H9 (cell line): Measurements from ENCODE around the gene CALN1. TPM values are rescaled to one million over a fixed set of nuclear protein-coding genes. Genes with fewer than 3 reads are reported as not detected.

Source experiments
- DNase-seq: peaks from one replicate; pipeline ENCODE4 v3.0.0-alpha.2; 2017
- H2AFZ ChIP-seq: one replicate; pipeline ENCODE4 v1.6.1; 2013; ENCODE audit warnings: mild to moderate bottlenecking, low read length, control low read depth, moderate library complexity
- H2AK5ac ChIP-seq: 2 replicates; pipeline ENCODE4 v1.6.1; 2013; ENCODE audit warnings: low read length, control low read depth, mixed read lengths; ENCODE audit not compliant: insufficient read length
- H2BK120ac ChIP-seq: one replicate; pipeline ENCODE4 v1.6.1; 2013; ENCODE audit warnings: low read depth, mild to moderate bottlenecking, low read length, control low read depth, inconsistent platforms; ENCODE audit not compliant: poor library complexity, severe bottlenecking
- H2BK12ac ChIP-seq: 2 replicates; pipeline ENCODE4 v1.6.1; 2013; ENCODE audit warnings: low read length, control low read depth, mixed read lengths, low read depth; ENCODE audit not compliant: insufficient read length
- H2BK15ac ChIP-seq: 2 replicates; pipeline ENCODE4 v1.6.1; 2013; ENCODE audit warnings: low read depth, low read length, control low read depth
- H2BK20ac ChIP-seq: one replicate; pipeline ENCODE4 v1.6.1; 2013; ENCODE audit warnings: low read depth, mild to moderate bottlenecking, low read length, control low read depth, inconsistent platforms; ENCODE audit not compliant: poor library complexity, severe bottlenecking
- H2BK5ac ChIP-seq: 2 replicates; pipeline ENCODE4 v1.6.1; 2013; ENCODE audit warnings: low read length, control low read depth, mixed read lengths; ENCODE audit not compliant: insufficient read length
- H3K14ac ChIP-seq: 2 replicates; pipeline ENCODE4 v1.6.1; 2013; ENCODE audit warnings: low read length, control low read depth; ENCODE audit not compliant: insufficient read depth
- H3K18ac ChIP-seq: 2 replicates; pipeline ENCODE4 v1.6.1; 2013; ENCODE audit warnings: low read depth, mild to moderate bottlenecking, mixed read lengths, low read length, control low read depth; ENCODE audit not compliant: insufficient read length
- H3K23ac ChIP-seq: 2 replicates; pipeline ENCODE4 v1.6.1; 2013; ENCODE audit warnings: low read length, control low read depth, mixed read lengths, low read depth; ENCODE audit not compliant: insufficient read length
- H3K23me2 ChIP-seq: 2 replicates; pipeline ENCODE4 v1.6.1; 2013; ENCODE audit warnings: low read depth, mild to moderate bottlenecking, mixed read lengths, low read length, control low read depth; ENCODE audit not compliant: insufficient read length, poor library complexity, severe bottlenecking
- H3K27ac ChIP-seq: 2 replicates; pipeline ENCODE4 v1.5.1; 2013; ENCODE audit warnings: low read length, control low read depth, mixed read lengths, low read depth; ENCODE audit not compliant: insufficient read length
- H3K27me3 ChIP-seq: 2 replicates; pipeline ENCODE4 v1.6.1; 2013; ENCODE audit warnings: low read length, control low read depth, inconsistent platforms; ENCODE audit not compliant: insufficient read depth
- H3K4ac ChIP-seq: 2 replicates; pipeline ENCODE4 v1.6.1; 2013; ENCODE audit warnings: low read depth, mild to moderate bottlenecking, control low read depth, inconsistent platforms, low read length, moderate library complexity
- H3K4me1 ChIP-seq: 2 replicates; pipeline ENCODE4 v1.6.1; 2013; ENCODE audit warnings: low read length, control low read depth, inconsistent platforms; ENCODE audit not compliant: insufficient read depth
- H3K4me2 ChIP-seq: 2 replicates; pipeline ENCODE4 v1.6.1; 2013; ENCODE audit warnings: low read length, control low read depth, mixed read lengths; ENCODE audit not compliant: insufficient read length, insufficient read depth
- H3K56ac ChIP-seq: 2 replicates; pipeline ENCODE4 v1.6.1; 2013; ENCODE audit warnings: low read depth, mild to moderate bottlenecking, mixed read lengths, low read length, control low read depth; ENCODE audit not compliant: insufficient read length
- H3K79me1 ChIP-seq: 2 replicates; pipeline ENCODE4 v1.6.1; 2013; ENCODE audit warnings: low read depth, mild to moderate bottlenecking, moderate library complexity, low read length, control low read depth, inconsistent platforms; ENCODE audit not compliant: insufficient read depth, poor library complexity, severe bottlenecking
- H3K79me2 ChIP-seq: 2 replicates; pipeline ENCODE4 v1.6.1; 2013; ENCODE audit warnings: low read length, control low read depth, inconsistent platforms; ENCODE audit not compliant: insufficient read depth
- H3K9ac ChIP-seq: 2 replicates; pipeline ENCODE4 v1.6.1; 2013; ENCODE audit warnings: low read length, control low read depth, mixed read lengths; ENCODE audit not compliant: insufficient read length; ENCODE audit errors: extremely low read depth
- H3K9me3 ChIP-seq: one replicate; pipeline ENCODE4 v1.6.1; 2013; ENCODE audit warnings: low read depth, low read length, inconsistent platforms; ENCODE audit not compliant: control insufficient read depth
- H3T11ph ChIP-seq: one replicate; pipeline ENCODE4 v1.6.1; 2013; ENCODE audit warnings: mild to moderate bottlenecking, low read length, control low read depth, inconsistent platforms
- H4K20me1 ChIP-seq: one replicate; pipeline ENCODE4 v1.6.1; 2013; ENCODE audit not compliant: control insufficient read depth, insufficient read length, insufficient read depth
- H4K5ac ChIP-seq: 2 replicates; pipeline ENCODE4 v1.6.1; 2013; ENCODE audit warnings: low read depth, mild to moderate bottlenecking, mixed read lengths, low read length, control low read depth; ENCODE audit not compliant: insufficient read length
- H4K8ac ChIP-seq: replicated peaks from 2 replicates; pipeline ENCODE4 v1.6.1; 2013; ENCODE audit warnings: low read length, control low read depth, mixed read lengths, low read depth; ENCODE audit not compliant: insufficient read length
- H4K91ac ChIP-seq: 2 replicates; pipeline ENCODE4 v1.6.1; 2013; ENCODE audit warnings: low read depth, mild to moderate bottlenecking, moderate library complexity, mixed read lengths, low read length, control low read depth; ENCODE audit not compliant: insufficient read length
- H3K27ac Mint-ChIP-seq, 3 experiments: 2 replicates in 2 of 3; 3 replicates in 1 of 3; pipeline ENCODE4 v1.8.0; 2020 to 2021; ENCODE audit warnings: mixed read lengths in 3 of 3, mild to moderate bottlenecking in 1 of 3, moderate library complexity in 1 of 3
- H3K27me3 Mint-ChIP-seq: 2 replicates; pipeline ENCODE4 v1.8.0; 2021; ENCODE audit warnings: low read depth, mild to moderate bottlenecking, moderate library complexity, mixed read lengths
- H3K36me3 Mint-ChIP-seq, 3 experiments: 2 replicates in 2 of 3; 3 replicates in 1 of 3; pipeline ENCODE4 v1.8.0; 2020 to 2021; ENCODE audit warnings: low read depth in 3 of 3, mixed read lengths in 3 of 3; ENCODE audit not compliant: insufficient read depth in 1 of 3
- H3K4me1 Mint-ChIP-seq, 2 experiments: 2 replicates each; pipeline ENCODE4 v1.8.0; 2020; ENCODE audit warnings: mixed read lengths in 2 of 2
- H3K4me3 Mint-ChIP-seq, 2 experiments: 2 replicates in 1 of 2; 3 replicates in 1 of 2; pipeline ENCODE4 v1.8.0; 2020 to 2021; ENCODE audit warnings: mild to moderate bottlenecking in 2 of 2, mixed read lengths in 2 of 2, moderate library complexity in 1 of 2
- H3K9me3 Mint-ChIP-seq, 2 experiments: 2 replicates in 1 of 2; 3 replicates in 1 of 2; pipeline ENCODE4 v1.8.0; 2020; ENCODE audit warnings: mild to moderate bottlenecking in 2 of 2, mixed read lengths in 2 of 2, moderate library complexity in 1 of 2
- WGBS: extraction: QIAGEN DNeasy Blood & Tissue Kit; methylation state at CpG from one replicate; pipeline ENCODE4 v1.1.7; 2013; ENCODE audit warnings: missing lambda C conversion rate, low lambda C conversion rate, mixed read lengths; ENCODE audit not compliant: insufficient read length; ENCODE audit errors: extremely low coverage; 5-methylcytosine and 5-hydroxymethylcytosine counted together
- total RNA-seq: library from RNA; stranded (reverse); gene quantifications from 2 replicates; pipeline ENCODE4 v1.2.1, GENCODE V29; 2021
- TF ChIP-seq, protein P1 (sequence below): fragments of 200-600 bp; sonication (generic); conservative IDR thresholded peaks from 3 replicates; pipeline ENCODE4 v1.8.0; 2021; ENCODE audit warnings: antibody characterized with exemption, mild to moderate bottlenecking

The CALN1 gene
- total RNA-seq, 1 experiment from 2014 or later: 2.8 TPM

DNA sequence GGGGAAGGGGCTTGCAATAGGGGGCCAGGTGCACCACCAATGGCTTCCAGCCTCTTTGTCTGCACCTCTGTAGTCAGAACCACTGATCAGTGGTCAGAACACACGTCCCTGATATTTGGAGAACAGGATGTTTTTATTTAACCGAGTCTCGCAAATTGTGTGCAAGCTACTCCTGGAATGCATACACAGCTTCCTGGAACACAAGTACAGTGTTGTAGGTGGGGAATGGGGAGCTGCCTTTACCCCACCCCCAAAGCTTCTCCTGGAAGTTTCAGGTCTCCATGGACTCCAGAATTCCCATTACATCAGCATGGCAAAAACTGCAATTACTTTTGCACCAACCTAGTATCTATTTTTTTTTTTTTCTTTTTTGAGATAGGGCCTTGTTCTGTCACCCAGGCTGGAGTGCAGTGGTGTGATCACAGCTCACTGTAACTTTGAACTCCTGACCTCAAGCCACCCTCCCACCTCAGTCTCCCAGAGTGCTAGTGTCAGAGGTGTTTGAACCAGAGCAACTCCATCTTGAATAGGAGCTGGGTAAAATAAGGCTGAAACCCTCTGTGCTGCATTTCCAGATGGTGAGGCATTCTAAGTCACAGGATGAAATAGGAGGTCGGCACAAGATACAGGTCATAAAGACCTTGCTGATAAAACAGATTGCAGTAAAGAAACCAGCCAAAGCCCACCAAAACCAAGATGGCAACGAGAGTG lies 374.0 kb downstream of the CALN1 start:
- Mint-ChIP-seq H3K9me3 (peaks cover 0 to 5% of the 10 kb centered on the region in 2 experiments; a peak in 2 of 5 replicates), H3K27me3 (no peaks in the 10 kb centered on the region), H3K4me1 (no peaks in the 10 kb centered on the region; a peak in 1 of 4 replicates), H3K36me3 (peaks cover 0 to 5% (median 3%) of the 10 kb centered on the region in 3 experiments; a peak in 4 of 7 replicates), H3K4me3 (no peak overlapping the region), H3K27ac (no peak overlapping the region)
- Histone ChIP-seq H3K56ac (no peak overlapping the region), H3K79me1 (no peaks in the 10 kb centered on the region), H4K20me1 (no peaks in the 10 kb centered on the region), H3K23me2 (no peaks in the 10 kb centered on the region), H3K4me1 (no peaks in the 10 kb centered on the region), H2BK15ac (no peak overlapping the region), H3K27me3 (no peaks in the 10 kb centered on the region; the same call in 1 of the 2 replicates), H3K23ac (no peak overlapping the region), H3K27ac (no peak overlapping the region), H4K8ac (no peak overlapping the region), H3K9ac (no peak overlapping the region), H2BK12ac (no peak overlapping the region), H4K91ac (no peak overlapping the region), H2AFZ (no peak overlapping the region), H3T11ph (no peak overlapping the region), H2AK5ac (no peak overlapping the region), H3K18ac (no peak overlapping the region), H4K5ac (no peak overlapping the region), H3K79me2 (no peaks in the 10 kb centered on the region), H2BK120ac (no peak overlapping the region), H3K9me3 (no peaks in the 10 kb centered on the region), H3K4ac (no peak overlapping the region), H3K14ac (no peak overlapping the region), H2BK5ac (no peak overlapping the region), H3K4me2 (no peak overlapping the region), H2BK20ac (no peak overlapping the region)
- TF ChIP-seq, protein P1, sequence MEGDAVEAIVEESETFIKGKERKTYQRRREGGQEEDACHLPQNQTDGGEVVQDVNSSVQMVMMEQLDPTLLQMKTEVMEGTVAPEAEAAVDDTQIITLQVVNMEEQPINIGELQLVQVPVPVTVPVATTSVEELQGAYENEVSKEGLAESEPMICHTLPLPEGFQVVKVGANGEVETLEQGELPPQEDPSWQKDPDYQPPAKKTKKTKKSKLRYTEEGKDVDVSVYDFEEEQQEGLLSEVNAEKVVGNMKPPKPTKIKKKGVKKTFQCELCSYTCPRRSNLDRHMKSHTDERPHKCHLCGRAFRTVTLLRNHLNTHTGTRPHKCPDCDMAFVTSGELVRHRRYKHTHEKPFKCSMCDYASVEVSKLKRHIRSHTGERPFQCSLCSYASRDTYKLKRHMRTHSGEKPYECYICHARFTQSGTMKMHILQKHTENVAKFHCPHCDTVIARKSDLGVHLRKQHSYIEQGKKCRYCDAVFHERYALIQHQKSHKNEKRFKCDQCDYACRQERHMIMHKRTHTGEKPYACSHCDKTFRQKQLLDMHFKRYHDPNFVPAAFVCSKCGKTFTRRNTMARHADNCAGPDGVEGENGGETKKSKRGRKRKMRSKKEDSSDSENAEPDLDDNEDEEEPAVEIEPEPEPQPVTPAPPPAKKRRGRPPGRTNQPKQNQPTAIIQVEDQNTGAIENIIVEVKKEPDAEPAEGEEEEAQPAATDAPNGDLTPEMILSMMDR: no peak
- WGBS: no CpG with 5 or more reads among the region's 5 CpGs
- no peak for DNase-seq
